ENCODE results near the gene KRT10.

- TF ChIP-seq CTCF (IDR thresholded peaks at IDR 0.05) (no peak), EP300 (IDR thresholded peaks at IDR 0.05) (no peak), JUNB (IDR thresholded peaks at IDR 0.05) (no peak), PHF8 (IDR thresholded peaks at IDR 0.05; ENCODE audit: borderline replicate concordance, low read depth) (no peak), POLR2A (IDR thresholded peaks at IDR 0.05; ENCODE audit: low read length) (no peak), MAX (IDR thresholded peaks at IDR 0.05) (no peak), REST (IDR thresholded peaks at IDR 0.05) (no peak), RAD21 (conservative IDR thresholded peaks at IDR 0.05 in 1 of 2, IDR thresholded peaks at IDR 0.05 in 1 of 2) (no peak), CEBPB (IDR thresholded peaks at IDR 0.05) (no peak)
Observed at GRCh38 chr17:40796846-40797245, 25.6 kb downstream of the KRT10 start.
